Activated naive CD4-positive, alpha-beta T cell treated with Interleukin-2 at 50 U/mL for 16 hours (primary cell): ENCODE results near the gene BICRA.
A peak's percentile ranks its signal among the peaks of the same experiment; 100 is the strongest.
"Not testable (repeated sequence)": the region's sequence is repeated elsewhere in the genome, so short reads cannot be mapped to it uniquely, and the experiment has no call there.

ENCODE experiments used
- DNase-seq: peaks from one replicate; pipeline ENCODE4 v3.0.0-alpha.2; 2020

Gene BICRA

DNA sequence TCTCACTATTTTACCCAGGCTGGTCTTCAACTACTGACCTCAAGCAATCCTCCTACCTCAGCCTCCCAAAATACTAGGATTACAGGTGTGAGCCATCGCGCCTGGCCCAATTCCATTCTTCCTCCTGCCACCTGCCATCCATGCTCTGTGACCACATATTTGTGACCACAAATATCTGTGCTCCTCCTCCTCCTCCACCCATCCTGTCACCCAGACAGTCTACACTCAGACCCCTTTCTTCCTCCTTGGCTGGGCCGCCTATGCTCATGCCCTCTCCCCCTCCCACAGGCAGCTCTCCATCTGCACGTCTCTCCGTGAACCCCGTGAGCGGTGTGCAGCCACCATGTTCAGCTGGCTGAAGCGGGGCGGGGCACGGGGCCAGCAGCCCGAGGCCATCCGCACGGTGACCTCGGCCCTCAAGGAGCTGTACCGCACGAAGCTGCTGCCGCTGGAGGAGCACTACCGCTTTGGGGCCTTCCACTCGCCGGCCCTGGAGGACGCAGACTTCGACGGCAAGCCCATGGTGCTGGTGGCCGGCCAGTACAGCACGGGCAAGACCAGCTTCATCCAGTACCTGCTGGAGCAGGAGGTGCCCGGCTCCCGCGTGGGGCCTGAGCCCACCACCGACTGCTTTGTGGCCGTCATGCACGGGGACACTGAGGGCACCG, 107.5 kb downstream of the BICRA start:
- DNase-seq: no peak

DNA sequence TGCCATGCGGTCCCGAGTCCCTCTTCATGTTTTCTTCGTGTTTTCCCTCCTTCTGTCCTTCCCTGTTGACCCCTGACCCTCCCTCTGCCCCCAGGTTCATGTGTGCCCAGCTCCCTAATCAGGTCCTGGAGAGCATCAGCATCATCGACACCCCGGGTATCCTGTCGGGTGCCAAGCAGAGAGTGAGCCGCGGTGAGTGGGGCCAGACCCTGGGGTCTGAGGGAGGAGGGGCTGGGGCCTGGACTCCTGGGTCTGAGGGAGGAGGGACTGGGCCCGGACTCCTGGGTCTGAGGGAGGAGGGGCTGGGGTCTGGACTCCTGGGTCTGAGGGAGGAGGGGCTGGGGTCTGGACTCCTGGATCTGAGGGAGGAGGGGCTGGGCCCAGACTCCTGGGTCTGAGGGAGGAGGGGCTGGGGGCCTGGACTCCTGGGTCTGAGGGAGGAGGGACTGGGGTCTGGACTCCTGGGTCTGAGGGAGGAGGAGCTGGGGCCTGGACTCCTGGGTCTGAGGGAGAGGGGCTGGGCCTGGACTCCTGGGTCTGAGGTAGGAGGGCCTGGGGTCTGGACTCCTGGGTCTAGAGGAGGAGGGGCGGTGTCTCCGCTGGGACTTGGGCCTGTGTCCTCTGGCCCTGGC, 109.6 kb downstream of the BICRA start:
- not testable (repeated sequence) for DNase-seq

DNA sequence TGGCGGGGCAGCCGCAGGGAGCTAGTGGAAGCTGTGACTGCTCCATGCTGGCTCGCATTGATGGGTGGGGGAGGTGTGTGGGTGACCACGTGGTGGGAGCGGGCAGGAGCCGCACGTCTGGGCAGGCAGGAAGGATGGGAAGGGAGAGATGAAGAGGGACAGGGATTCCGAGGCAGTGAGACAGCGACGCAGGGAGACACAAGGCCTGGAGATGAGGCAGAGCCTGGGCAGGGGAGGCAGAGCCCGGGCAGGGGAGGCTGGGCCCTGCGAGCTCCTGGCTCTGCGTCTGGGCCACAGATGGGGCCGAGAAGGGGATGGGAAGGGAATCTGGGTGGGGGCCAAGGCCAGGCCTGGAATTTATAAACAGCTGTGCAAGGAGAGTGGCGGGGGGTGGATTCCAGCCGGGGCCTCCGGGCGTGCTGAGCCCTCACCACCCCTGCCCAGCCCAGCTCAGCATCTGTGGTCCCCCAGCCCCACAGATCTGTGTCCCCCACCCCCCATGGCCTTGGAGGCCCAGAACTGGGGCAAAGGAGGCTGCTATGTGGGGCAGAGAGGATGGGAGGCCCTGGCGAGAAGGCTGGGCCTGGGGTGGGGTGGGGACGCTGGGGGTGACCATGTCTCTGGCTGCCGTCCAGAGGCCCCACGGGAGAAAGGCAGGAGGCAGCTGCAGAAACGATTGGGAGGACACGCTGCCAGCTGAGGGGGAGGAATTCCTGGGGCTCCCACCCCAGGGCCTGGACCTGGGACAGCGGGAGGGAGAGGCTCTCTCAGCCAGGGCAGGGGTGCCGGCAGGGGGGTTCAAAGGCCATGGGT, 110.3 kb downstream of the BICRA start:
- DNase-seq: no peak

DNA sequence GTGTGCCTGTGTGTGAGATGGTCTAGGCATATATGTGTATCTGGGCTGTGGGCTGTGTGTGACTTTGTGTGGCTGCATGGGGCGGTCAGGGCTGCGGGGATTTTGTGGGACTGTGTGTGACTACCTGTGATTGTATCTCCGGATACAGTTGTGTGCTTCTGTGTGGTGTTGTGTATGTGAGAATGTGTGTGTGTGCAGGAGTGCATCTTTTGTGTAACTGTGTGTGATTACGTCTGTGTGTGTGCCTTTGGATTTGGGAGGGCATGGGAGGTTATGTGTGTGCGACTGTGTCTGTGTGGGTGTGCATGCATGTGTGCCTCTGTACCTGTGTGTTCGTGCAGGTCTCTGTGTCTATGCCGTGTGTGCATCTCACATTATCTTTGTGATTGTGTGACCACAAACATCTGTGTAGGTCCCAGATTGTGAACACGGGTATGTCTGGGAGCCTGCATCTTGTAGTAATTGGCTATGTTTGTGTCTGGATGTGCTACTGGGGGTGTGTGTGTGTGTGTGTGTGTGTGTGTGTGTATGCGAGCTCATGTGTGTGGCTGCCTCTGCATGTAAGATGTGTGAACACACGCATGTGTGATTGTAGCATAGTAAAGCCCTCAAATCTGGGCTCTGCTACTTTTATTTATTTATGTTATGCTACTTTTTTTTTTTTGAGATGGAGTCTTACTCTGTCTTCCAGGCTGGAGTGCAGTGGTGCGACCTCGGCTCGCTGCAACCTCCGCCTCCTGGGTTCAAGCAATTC, 111.9 kb downstream of the BICRA start:
- DNase-seq: no peak

DNA sequence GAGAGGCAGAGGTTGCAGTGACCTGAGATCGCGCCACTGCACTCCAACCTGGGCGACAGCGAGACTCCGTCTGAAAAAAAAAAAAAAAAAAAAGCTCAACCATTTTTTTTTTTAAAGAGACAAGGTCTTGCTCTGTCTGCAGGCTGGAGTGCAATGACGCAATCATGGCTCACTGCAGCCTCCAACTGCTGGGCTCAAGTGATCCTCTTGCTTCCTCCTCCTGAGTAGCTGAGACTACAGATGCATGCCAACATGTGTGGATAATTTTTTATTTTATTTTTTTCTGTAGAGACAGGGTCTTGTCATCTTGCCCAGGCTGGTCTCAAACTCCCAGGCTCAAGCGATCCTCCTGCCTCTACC, 114.6 kb downstream of the BICRA start:
- DNase-seq: no peak

DNA sequence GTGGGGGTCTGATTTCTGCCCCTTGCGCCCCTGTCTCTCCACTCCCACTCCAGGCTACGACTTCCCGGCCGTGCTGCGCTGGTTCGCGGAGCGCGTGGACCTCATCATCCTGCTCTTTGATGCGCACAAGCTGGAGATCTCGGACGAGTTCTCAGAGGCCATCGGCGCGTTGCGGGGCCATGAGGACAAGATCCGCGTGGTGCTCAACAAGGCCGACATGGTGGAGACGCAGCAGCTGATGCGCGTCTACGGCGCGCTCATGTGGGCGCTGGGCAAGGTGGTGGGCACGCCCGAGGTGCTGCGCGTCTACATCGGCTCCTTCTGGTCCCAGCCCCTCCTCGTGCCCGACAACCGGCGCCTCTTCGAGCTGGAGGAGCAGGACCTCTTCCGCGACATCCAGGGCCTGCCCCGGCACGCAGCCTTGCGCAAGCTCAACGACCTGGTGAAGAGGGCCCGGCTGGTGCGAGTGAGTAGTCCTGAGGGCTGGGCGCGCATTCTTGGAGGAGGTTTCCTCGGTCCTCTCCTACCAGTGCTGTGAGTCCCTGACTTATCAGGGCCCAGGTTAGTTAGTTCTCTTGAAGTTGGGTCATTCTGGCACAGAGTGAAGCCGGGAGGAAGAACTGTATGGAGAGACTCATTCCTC, 116.9 kb downstream of the BICRA start:
- no peak for DNase-seq

DNA sequence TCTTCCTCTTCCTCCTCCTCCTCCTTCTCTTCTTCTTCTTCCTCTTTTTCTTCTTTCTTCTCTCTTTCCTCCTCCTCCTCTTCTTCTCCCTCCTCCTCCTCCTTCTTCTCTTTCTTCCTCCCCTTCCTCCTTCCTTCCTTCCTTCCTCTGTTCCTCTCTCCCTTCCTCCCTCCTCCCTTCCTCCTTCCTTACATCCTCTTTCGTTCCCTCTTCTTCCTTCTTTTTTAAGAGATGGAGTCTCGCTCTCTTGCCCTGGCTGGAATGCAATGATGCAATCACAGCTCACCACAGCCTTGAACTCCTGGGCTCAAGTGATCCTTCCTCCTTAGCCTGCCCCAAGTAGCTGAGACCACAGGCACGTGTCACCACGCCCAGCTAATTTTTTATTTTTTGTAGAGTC, 117.5 kb downstream of the BICRA start:
- DNase-seq: no peak

DNA sequence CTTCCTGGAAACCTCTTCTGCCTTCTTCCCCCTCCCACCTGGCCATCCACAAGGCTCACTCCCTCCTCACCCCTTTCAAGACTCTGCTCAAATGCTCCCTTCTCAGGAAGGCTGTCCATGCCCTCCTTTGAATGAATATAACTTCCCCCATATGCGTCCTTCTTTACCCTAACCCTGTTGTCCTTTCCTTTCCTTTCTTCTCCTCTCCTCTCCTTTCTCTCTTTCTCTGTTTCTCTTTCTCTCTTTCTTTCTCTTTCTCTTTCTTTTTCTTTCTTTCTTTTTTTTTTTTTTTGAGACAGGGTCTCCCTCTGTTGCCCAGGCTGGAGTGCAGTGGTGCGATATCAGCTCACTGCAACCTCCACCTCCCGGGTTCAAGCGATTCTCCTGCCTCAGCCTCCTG, 119.4 kb downstream of the BICRA start:
- not testable (repeated sequence) for DNase-seq

DNA sequence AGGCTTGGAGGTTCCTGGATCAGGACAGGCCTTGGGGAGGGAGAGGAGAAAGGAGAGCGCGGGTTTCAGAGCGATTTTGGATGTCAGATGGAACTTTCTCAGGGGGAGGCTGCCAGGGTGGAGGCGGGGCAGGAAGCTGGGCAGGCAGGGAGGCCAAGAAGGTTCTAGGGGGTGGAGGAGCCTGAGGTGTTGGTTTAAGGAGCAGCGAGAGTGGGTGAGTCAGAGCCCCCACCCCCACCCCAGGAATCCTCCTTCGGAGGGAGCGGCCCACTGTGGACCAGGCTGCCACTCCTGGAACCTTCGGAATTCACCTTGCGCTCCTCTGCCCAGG, 120.5 kb downstream of the BICRA start:
- no peak for DNase-seq

DNA sequence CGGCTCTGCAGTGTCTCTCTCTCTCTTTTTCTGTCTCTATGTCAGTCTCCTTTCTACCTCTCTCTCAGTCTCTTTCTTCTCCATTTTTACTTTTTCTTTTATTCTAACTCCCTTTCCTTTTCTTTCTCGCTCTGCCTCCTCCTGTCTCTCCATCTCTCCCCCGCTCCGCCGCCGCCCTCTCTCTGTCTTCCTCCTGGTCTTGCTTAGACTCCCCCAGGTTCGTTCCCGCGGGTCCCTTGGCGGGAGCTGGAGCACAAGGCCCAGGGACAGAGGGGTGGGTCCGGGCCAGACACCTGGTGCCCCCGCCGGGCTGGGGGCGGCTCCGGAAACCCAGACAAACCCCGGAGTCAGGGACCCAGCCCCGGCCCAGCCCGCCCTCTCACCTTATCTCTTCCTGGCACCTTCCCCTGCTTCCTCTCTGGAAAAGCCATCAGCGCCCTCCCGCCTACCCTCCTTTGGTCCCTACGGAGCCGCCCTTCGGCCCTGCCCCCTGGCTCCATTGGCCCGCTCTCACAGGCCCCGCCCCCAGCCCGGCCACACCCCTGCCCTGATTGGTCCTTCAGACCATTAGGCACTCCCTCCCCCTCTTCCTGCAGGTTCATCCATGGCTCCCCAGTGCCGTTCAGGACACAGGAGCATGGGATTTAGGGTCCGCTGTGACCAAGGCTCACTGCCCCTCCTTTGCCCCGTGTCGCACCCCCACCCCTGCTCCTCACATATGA, 121.0 kb downstream of the BICRA start:
- DNase-seq: peak; percentile 41

DNA sequence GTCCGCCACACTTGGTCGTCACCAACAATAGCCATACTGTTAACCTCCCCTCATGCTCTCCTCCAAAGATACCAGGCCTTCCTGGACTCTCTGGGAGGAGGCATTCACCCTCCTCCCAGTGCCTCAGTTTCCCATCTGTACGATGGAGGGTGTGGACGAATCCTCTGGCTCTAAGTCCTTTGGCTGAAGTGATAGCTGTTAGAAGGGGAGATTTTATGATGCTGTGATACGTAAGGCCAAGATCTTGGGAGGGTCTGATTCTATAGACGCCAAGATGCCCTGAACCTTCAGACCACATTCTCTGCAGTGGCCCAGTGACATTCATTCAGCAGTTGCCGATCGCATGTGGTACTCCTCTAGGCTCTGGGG, 121.6 kb downstream of the BICRA start:
- no peak for DNase-seq

DNA sequence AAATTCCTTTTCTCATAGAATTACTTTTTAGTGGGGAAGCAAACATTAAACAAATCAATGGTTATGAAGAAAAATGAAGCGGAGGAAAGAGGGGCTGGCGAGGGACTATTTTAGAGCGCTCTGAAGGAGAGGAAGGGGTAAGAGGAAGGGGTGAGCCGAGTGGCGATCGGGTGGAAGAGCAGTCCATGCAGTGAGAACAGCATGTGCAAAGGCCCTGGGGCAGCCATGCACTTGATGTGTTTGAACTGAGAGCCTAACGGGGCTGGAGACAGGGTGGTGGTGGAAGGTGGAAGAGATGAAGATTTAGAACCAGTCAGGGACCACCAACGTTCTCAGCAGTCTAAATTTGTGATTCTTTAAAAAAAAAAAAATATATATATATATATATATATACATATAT, 122.0 kb downstream of the BICRA start:
- DNase-seq: no peak

DNA sequence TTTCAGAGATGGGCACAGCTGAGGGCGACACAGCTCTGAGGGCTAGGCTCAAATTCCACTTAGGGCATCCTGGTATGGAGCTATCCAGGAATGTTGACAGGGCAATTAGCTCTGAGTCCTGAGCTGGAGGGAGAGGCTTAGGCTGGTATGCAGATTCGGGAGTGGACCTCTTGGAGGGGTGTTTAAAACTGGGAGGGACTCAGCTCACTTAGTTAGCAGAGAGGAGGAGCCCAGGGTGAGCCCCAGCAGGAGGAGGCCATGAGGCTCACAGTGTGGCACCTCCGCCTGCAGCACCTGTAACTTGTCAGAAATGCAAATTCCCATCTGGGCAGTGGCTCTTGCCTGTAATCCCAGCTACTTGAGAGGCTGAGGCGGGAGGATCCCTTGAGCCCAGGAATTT, 126.2 kb downstream of the BICRA start:
- no peak for DNase-seq

DNA sequence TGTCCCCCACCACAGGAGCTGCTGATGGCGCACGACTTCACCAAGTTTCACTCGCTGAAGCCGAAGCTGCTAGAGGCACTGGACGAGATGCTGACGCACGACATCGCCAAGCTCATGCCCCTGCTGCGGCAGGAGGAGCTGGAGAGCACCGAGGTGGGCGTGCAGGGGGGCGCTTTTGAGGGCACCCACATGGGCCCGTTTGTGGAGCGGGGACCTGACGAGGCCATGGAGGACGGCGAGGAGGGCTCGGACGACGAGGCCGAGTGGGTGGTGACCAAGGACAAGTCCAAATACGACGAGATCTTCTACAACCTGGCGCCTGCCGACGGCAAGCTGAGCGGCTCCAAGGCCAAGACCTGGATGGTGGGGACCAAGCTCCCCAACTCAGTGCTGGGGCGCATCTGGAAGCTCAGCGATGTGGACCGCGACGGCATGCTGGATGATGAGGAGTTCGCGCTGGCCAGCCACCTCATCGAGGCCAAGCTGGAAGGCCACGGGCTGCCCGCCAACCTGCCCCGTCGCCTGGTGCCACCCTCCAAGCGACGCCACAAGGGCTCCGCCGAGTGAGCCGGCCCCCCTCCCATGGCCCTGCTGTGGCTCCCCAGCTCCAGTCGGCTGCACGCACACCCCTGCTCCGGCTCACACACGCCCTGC, 132.1 kb downstream of the BICRA start:
- no peak for DNase-seq

DNA sequence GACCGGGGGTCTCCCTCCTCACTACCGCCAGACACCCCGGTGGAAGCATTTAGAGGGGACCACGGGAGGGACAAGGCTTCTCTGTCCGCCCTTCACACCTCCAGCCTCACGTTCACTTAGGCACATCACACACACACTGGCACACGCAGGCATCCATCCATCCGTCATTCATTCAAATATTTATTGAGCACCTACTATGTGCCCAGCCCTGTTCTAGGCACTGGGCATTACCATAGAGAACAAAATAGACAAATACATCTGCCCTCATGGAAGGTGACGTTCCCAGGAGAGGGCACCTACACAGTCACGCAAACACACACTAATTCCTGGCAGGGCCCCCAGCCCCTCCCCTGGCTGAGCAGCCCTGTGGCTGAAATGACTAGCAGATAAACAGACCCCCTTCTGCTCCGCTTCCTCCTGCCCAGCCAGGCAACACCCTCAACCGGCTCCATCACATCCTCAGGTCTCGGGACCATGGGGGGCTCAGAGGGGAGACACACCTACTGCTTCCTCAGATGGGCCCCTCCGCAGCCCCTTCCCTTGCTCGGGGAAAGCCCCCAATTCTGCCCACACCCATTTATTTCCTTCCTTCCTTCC, 132.7 kb downstream of the BICRA start:
- DNase-seq: no peak

DNA sequence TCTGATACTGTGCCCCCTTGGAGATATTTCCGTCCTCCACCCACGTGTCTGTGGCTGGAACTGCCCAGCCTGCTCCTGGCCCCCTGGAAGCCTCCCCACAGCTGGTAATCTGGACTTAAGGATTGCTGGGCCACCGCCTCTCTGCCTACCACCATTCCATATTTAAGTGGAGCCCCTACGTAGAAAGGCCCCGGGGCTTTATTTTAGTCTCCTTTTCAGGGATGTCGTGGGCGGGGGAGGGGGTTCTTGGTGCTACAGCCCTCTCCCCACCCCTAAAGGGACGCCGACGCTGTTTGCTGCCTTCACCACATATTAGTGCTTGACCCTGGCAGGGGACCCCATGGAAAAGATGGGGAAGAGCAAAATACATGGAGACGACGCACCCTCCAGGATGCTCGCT, 133.7 kb downstream of the BICRA start:
- no peak for DNase-seq

DNA sequence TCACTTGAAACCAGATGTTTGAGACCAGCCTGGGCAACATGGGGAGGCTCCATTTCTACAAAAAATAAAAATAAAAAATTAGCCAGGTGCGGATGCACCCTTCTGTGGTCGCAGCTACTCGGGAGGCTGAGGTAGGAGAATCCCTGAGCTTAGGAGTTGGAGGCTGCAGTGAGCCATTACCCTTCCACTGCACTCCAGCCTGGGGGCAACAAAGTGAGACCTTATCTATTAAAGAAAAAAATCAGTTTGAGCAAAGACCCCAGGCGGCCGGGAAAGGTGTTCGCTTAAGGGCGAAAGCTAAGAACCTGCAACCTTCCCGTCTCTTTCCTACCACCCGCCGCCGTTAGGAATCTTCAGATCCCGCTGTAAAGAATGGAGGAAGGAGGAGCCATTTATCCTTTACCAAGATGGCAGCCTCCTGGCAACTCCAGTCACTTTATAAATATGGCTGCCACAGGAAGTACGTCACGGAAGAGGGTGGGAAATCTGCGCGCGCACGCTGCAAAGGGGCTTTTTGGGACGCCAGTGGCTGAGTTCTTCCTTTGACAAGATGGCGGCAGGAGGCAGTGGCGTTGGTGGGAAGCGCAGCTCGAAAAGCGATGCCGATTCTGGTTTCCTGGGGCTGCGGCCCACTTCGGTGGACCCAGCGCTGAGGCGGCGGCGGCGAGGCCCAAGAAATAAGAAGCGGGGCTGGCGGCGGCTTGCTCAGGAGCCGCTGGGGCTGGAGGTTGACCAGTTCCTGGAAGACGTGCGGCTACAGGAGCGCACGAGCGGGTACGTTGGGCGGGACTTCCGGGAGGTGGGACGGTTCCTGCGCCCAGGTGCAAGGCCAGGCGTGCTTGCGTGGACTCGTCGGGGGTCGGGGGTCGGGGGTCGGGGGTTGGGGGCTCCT, 136.3 kb downstream of the BICRA start, which contains the start of gene NOP53:
Gene NOP53 (plus strand): TSS at position 537 of the 892 bp plus-strand sequence. CDS start 14 bp downstream, at position 551.
- peak; percentile 95 for DNase-seq

DNA sequence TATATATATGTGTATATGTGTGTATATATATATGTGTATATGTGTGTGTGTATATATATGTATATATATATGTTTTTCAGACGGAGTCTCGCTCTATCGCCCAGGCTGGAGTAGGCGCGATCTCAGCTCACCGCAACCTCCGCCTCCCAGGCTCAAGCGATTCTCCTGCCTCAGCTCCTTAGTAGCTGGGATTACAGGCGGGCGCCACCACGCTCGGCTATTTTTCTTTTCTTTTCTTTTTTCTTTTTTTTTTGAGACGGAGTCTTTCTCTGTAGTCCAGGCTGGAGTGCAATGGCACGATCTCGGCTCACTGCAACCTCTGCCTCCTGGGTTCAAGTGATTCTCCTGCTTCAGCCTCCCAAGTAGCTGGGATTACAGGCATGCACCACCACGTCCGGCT, 137.2 kb downstream of the BICRA start:
- not testable (repeated sequence) for DNase-seq

DNA sequence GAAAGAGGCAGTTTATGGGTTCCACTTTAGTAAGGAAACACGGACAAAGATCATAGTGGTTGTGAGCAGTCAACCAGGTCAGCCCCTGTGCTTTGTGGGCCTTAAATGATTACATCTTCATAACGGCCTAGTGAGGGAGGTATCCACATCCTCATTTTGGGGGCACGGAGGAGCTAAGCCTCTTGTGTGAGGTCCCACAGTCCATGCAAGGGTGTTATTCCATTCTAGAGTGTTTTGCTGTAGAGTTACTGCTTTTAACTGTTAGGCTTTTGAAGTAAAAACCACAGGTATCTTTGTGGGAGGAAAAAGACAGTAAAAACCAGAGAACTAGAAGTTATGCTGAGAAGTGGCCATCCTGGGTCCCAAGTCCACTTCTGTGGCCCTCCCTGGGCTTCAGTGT, 140.4 kb downstream of the BICRA start:
- DNase-seq: no peak

DNA sequence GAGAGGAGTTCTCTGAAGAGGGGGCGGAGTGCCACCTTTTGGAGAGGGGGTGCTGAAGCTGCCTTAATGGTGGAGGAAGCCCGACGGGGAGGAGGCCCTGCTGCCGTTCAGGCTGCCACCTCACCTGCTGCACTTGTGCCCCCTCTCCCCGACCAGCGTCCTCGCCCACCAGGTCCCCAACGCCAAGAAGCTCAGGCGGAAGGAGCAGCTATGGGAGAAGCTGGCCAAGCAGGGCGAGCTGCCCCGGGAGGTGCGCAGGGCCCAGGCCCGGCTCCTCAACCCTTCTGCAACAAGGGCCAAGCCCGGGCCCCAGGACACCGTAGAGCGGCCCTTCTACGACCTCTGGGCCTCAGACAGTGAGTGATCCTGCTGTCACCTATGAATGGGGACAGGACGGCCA, 141.8 kb downstream of the BICRA start:
- DNase-seq: no peak
